DND-41 (cell line): ENCODE results near the gene TUBGCP3.

Experiments
- EZH2 ChIP-seq: IDR thresholded peaks from 3 replicates; pipeline ENCODE4 v1.6.1; 2012; ENCODE audit warnings: borderline replicate concordance, low read depth, mild to moderate bottlenecking, moderate library complexity, low read length, inconsistent platforms; ENCODE audit not compliant: severe bottlenecking
- TF ChIP-seq, protein P1 (sequence below): IDR thresholded peaks from 2 replicates; pipeline ENCODE4 v1.5.1; 2012; ENCODE audit warnings: borderline replicate concordance, low read length, moderate library complexity, mild to moderate bottlenecking; ENCODE audit not compliant: poor library complexity, severe bottlenecking; ENCODE audit errors: extremely low read depth

DNA sequence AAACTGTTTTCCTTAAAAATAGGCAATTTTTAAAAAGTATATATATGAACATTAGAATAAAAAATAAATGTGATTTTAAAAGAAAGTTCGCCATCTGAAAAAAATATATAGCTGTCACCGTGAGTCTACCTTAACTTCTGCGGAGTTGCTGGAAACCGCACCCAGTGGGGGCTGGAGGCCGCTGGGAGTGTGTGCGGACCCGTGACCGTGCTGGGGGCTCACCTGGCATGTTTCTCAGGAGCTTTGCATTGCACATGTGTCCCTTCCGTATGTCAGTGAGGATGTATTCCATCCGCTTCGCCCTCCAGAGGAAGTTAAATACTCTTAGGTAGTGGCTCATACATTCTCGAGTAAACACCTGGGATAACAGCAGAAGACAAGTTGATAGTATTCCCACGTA is 71.7 kb downstream of the TUBGCP3 start:
- TF ChIP-seq, protein P1, sequence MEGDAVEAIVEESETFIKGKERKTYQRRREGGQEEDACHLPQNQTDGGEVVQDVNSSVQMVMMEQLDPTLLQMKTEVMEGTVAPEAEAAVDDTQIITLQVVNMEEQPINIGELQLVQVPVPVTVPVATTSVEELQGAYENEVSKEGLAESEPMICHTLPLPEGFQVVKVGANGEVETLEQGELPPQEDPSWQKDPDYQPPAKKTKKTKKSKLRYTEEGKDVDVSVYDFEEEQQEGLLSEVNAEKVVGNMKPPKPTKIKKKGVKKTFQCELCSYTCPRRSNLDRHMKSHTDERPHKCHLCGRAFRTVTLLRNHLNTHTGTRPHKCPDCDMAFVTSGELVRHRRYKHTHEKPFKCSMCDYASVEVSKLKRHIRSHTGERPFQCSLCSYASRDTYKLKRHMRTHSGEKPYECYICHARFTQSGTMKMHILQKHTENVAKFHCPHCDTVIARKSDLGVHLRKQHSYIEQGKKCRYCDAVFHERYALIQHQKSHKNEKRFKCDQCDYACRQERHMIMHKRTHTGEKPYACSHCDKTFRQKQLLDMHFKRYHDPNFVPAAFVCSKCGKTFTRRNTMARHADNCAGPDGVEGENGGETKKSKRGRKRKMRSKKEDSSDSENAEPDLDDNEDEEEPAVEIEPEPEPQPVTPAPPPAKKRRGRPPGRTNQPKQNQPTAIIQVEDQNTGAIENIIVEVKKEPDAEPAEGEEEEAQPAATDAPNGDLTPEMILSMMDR: no peak
- no peak for TF ChIP-seq EZH2
